Epithelial cell of proximal tubule (primary cell): ENCODE data around the gene ARL16. TPM values are rescaled to one million over a fixed set of nuclear protein-coding genes. Genes with fewer than 3 reads are reported as not detected.

Experiments used
- DNase-seq: peaks from one replicate; pipeline ENCODE4 v3.0.0-alpha.2; 2011; ENCODE audit warnings: low read depth
- H3K4me3 ChIP-seq: 2 replicates; pipeline ENCODE4 v1.5.1; 2011; ENCODE audit warnings: low read depth, mild to moderate bottlenecking, low read length
- CTCF ChIP-seq: conservative IDR thresholded peaks from 2 replicates; pipeline ENCODE4 v1.5.1; 2012; ENCODE audit warnings: low read depth, mild to moderate bottlenecking, low read length
- total RNA-seq: library from RNA; depleted of rRNA; stranded (reverse); fragments of >200 nt; gene quantifications from 2 replicates; pipeline ENCODE4 v1.2.3, GENCODE V29; 2015

The ARL16 gene
- total RNA-seq, 1 donor from 2014 or later: 59.0 TPM

GRCh38 chr17:81640011-81640410 is 43.6 kb downstream of the ARL16 start:
- no peak overlapping the region for H3K4me3 ChIP-seq
- DNase-seq: no peak
- TF ChIP-seq CTCF: no peak

GRCh38 chr17:81638683-81639082 is 44.9 kb downstream of the ARL16 start:
- no peak for TF ChIP-seq CTCF

GRCh38 chr17:81636505-81637288 is 46.9 kb downstream of the ARL16 start, which contains the start of the genes NPLOC4 and TSPAN10:
TSS of gene NPLOC4 (minus strand) at chr17:81637112. CDS start at chr17:81636930, 182 bp downstream.
TSS of gene TSPAN10 (plus strand) at chr17:81637196. CDS start at chr17:81642413, 5,217 bp downstream.
- no peak for DNase-seq
- peak within 1 kb of the TSS; percentile 72 for H3K4me3 ChIP-seq
- no peak for TF ChIP-seq CTCF

More at GRCh38 chr17:81638683-81639082, 44.9 kb downstream of the ARL16 start:
- no peak for DNase-seq
- H3K4me3 ChIP-seq: no peak overlapping the region

GRCh38 chr17:81635973-81636504 is 47.6 kb downstream of the ARL16 start:
- peak overlapping the region; percentile 72 for H3K4me3 ChIP-seq
- peak; percentile 1 for TF ChIP-seq CTCF
- no peak for DNase-seq

GRCh38 chr17:81635431-81635830 is 48.2 kb downstream of the ARL16 start:
- peak overlapping the region; percentile 72 for H3K4me3 ChIP-seq
- TF ChIP-seq CTCF: no peak
- DNase-seq: no peak

- H3K4me3 ChIP-seq: no peak overlapping the region
- no peak for DNase-seq
- TF ChIP-seq CTCF: no peak
Observed at GRCh38 chr17:81631482-81631881, 52.1 kb downstream of the ARL16 start.

Other genes starting within 250 kb of the ARL16 start
- 8,322 and 8,951 TPM in 2 replicates for gene ACTG1, start 171.0 kb downstream of the ARL16 start, total RNA-seq
- 0.51 TPM in 1 of 2 replicates, not detected in the other for gene FSCN2, start 155.4 kb downstream of the ARL16 start, total RNA-seq
- gene FAAP100, start 131.4 kb downstream of the ARL16 start, total RNA-seq: 33.8 and 38.2 TPM in 2 replicates
- 51.9 and 81.4 TPM in 2 replicates for gene NPLOC4, start 46.7 kb downstream of the ARL16 start, total RNA-seq
- 0.14 and 0.29 TPM in 2 replicates for gene TSPAN10, start 46.6 kb downstream of the ARL16 start, total RNA-seq
- gene PDE6G, start 27.3 kb downstream of the ARL16 start, total RNA-seq: 14.2 and 23.5 TPM in 2 replicates
- gene OXLD1, start 17.2 kb downstream of the ARL16 start, total RNA-seq: 24.4 and 30.6 TPM in 2 replicates
- gene CCDC137, start 17.1 kb downstream of the ARL16 start, total RNA-seq: 32.7 and 33.2 TPM in 2 replicates
- 122 and 144 TPM in 2 replicates for gene HGS, start 214 bp upstream of the ARL16 start, total RNA-seq
- gene MRPL12, start 19.6 kb upstream of the ARL16 start, total RNA-seq: 127 and 218 TPM in 2 replicates
- gene SLC25A10, start 28.5 kb upstream of the ARL16 start, total RNA-seq: 60.1 and 98.6 TPM in 2 replicates
- gene GCGR, start 120.4 kb upstream of the ARL16 start, total RNA-seq: not detected in 2 replicates
- gene MCRIP1, start 149.5 kb upstream of the ARL16 start, total RNA-seq: 111 and 153 TPM in 2 replicates
- 0.17 and 0.36 TPM in 2 replicates for gene PPP1R27, start 151.3 kb upstream of the ARL16 start, total RNA-seq
- 932 and 1,272 TPM in 2 replicates for gene P4HB, start 176.7 kb upstream of the ARL16 start, total RNA-seq
- 272 and 414 TPM in 2 replicates for gene ARHGDIA, start 187.5 kb upstream of the ARL16 start, total RNA-seq
- 179 and 367 TPM in 2 replicates for gene ALYREF, start 207.8 kb upstream of the ARL16 start, total RNA-seq
- gene ANAPC11, start 207.9 kb upstream of the ARL16 start, total RNA-seq: 280 and 313 TPM in 2 replicates
- gene NPB, start 218.4 kb upstream of the ARL16 start, total RNA-seq: 0.58 and 2.6 TPM in 2 replicates
- gene PCYT2, start 227.6 kb upstream of the ARL16 start, total RNA-seq: 24.3 and 95.4 TPM in 2 replicates
- gene SIRT7, start 234.4 kb upstream of the ARL16 start, total RNA-seq: 28.5 and 38.1 TPM in 2 replicates
- gene MAFG, start 243.9 kb upstream of the ARL16 start, total RNA-seq: 16.1 and 18.5 TPM in 2 replicates